Measurements from ENCODE around the gene ERGIC1. TPM values are rescaled to one million over a fixed set of nuclear protein-coding genes. Genes with fewer than 3 reads are reported as not detected.
"Not testable (repeated sequence)": the region's sequence is repeated elsewhere in the genome, so short reads cannot be mapped to it uniquely, and the experiment has no call there.

The ERGIC1 gene
- total RNA-seq, 6 experiments from 2014 or later: 240 to 276 (median 258) TPM

GRCh38 chr5:172849606-172850453 is 15.8 kb downstream of the ERGIC1 start:
- Mint-ChIP-seq H3K27ac (peak overlapping the region; percentile 31), H3K4me1 (ENCODE audit: low read depth) (peaks cover 58% of the 10 kb centered on the region), H3K27me3 (ENCODE audit: insufficient read depth) (no peaks in the 10 kb centered on the region), H3K4me3 (no peak overlapping the region), H3K9me3 (no peaks in the 10 kb centered on the region), H3K36me3 (ENCODE audit: low read depth) (no peaks in the 10 kb centered on the region)
- DNase-seq: no peak
- TF ChIP-seq CTCF (IDR thresholded peaks at IDR 0.05): no peak

- Mint-ChIP-seq H3K4me1 (ENCODE audit: low read depth) (peaks cover 64% of the 10 kb centered on the region), H3K4me3 (no peak overlapping the region), H3K36me3 (ENCODE audit: low read depth) (peaks cover 3% of the 10 kb centered on the region; the same call in 1 of the 2 replicates), H3K27ac (peak overlapping the region; percentile 61; the same call in 1 of the 2 replicates), H3K9me3 (no peaks in the 10 kb centered on the region), H3K27me3 (ENCODE audit: insufficient read depth) (no peaks in the 10 kb centered on the region)
- DNase-seq: no peak
- TF ChIP-seq CTCF (IDR thresholded peaks at IDR 0.05): no peak
These were observed 16.4 kb downstream of the ERGIC1 start for GRCh38 chr5:172850454-172850797.

- peaks cover 72% of the 10 kb centered on the region for H3K4me1 Mint-ChIP-seq (ENCODE audit: low read depth)
- not testable (repeated sequence) for H3K9me3 Mint-ChIP-seq; H3K27me3 Mint-ChIP-seq (ENCODE audit: insufficient read depth); DNase-seq; H3K36me3 Mint-ChIP-seq (ENCODE audit: low read depth); H3K27ac Mint-ChIP-seq; H3K4me3 Mint-ChIP-seq
These were observed 17.2 kb downstream of the ERGIC1 start for GRCh38 chr5:172851254-172851653.

- Mint-ChIP-seq H3K27me3 (ENCODE audit: insufficient read depth) (no peaks in the 10 kb centered on the region), H3K4me1 (ENCODE audit: low read depth) (peaks cover 71% of the 10 kb centered on the region), H3K9me3 (no peaks in the 10 kb centered on the region), H3K27ac (peak overlapping the region; percentile 69), H3K36me3 (ENCODE audit: low read depth) (peaks cover 16% of the 10 kb centered on the region), H3K4me3 (no peak overlapping the region)
- TF ChIP-seq CTCF (IDR thresholded peaks at IDR 0.05): no peak
- no peak for DNase-seq
These were observed 18.7 kb downstream of the ERGIC1 start for GRCh38 chr5:172852490-172853354.

GRCh38 chr5:172853355-172853975 is 19.4 kb downstream of the ERGIC1 start:
- H3K4me1 Mint-ChIP-seq (ENCODE audit: low read depth): peaks cover 71% of the 10 kb centered on the region
- DNase-seq: no peak
- H3K27me3 Mint-ChIP-seq (ENCODE audit: insufficient read depth): no peaks in the 10 kb centered on the region
- peaks cover 22% of the 10 kb centered on the region for H3K36me3 Mint-ChIP-seq (ENCODE audit: low read depth)
- H3K9me3 Mint-ChIP-seq: no peaks in the 10 kb centered on the region
- no peak for TF ChIP-seq CTCF (IDR thresholded peaks at IDR 0.05)
- H3K27ac Mint-ChIP-seq: peak overlapping the region; percentile 61
- no peak overlapping the region for H3K4me3 Mint-ChIP-seq
